AML-193 (cell line): ENCODE results near the gene SCUBE1.
"Not testable (repeated sequence)": the region's sequence is repeated elsewhere in the genome, so short reads cannot be mapped to it uniquely, and the experiment has no call there.

ENCODE experiments used
- DNase-seq, 2 experiments: peaks; one replicate each; lab custom pipeline; 2025; lab: John Stamatoyannopoulos, UW

Gene SCUBE1

DNA sequence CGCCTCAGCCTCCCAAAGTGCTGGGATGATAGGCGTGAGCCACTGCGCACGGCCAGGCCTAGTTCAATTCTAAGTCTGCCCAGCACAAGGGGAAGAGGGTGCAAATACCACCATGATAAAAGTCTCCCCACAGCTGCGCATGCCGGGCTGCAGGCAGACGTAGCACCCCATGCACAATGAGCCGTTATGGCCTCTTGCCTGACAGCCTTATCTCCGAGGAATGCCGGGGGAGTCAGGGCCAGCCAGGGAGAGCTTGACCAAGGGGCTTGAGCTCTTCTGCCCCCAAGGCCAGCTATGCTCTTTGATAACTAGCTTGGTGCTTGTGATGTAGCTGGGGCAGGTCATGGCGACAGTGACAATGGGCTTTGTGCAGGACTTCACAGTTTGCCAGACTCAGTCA lies 13.7 kb upstream of the SCUBE1 start:
- DNase-seq, result no peak

DNA sequence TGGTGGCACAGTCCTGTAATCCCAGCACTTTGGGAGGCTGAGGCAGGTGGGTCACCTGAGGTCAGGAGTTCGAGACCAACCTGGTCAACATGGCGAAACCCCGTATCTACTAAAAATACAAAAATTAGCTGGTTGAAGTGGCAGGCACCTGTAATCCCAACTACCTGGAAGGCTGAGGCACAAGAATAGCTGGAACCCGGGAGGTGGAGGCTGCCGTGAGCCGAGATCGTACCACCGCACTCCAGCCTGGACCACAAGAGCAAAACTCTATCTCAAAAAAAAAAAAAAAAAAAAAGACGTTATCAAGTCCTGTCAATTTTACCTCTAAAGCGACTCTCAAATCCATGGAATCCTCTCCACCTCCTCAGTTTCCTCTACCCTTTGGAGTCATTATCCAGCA lies 12.5 kb upstream of the SCUBE1 start:
- DNase-seq, result not testable (repeated sequence)

- no peak for DNase-seq
Measured at GRCh38 chr22:43351966-43352345, 8.8 kb upstream of the SCUBE1 start.

DNA sequence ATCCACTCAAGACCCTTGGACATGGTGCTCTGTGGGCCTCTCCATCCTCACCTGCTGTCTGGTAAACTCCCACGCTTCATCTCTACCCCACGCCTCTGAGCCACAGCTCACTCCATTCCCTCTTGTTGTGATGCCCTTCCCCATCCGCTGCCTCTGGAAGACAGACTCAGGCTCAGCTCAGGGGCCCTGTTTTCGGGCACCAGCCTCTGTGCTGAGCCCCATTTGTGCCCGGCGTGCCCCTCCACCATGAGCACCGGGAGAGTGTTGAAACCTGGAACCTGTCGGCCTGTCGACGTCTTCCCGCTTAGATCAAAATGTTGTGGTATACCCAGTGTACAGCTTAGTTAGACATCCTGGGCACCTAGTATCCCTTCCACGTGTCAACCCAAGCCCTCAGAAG lies 6.5 kb upstream of the SCUBE1 start:
- no peak for DNase-seq

- DNase-seq, result peak; percentile 13 to 26
Measured at GRCh38 chr22:43346521-43346929, 3.4 kb upstream of the SCUBE1 start.

- peak; percentile 87 to 91 for DNase-seq
Measured at GRCh38 chr22:43345761-43346301, 2.7 kb upstream of the SCUBE1 start.

- no peak for DNase-seq
Measured at GRCh38 chr22:43345356-43345755, 2.2 kb upstream of the SCUBE1 start.

DNA sequence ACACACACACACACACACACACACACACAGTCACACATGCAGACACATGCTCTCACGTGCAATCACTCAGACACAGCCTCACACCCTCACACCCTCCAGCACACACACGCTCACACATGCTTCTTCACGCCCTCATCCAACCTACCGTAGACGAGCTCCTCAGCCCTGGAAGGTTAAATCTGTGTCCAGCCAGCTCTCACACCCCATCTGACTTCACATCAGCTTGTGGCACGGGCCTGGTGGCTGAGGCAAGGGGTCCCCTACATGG lies 1.3 kb upstream of the SCUBE1 start:
- no peak for DNase-seq

DNA sequence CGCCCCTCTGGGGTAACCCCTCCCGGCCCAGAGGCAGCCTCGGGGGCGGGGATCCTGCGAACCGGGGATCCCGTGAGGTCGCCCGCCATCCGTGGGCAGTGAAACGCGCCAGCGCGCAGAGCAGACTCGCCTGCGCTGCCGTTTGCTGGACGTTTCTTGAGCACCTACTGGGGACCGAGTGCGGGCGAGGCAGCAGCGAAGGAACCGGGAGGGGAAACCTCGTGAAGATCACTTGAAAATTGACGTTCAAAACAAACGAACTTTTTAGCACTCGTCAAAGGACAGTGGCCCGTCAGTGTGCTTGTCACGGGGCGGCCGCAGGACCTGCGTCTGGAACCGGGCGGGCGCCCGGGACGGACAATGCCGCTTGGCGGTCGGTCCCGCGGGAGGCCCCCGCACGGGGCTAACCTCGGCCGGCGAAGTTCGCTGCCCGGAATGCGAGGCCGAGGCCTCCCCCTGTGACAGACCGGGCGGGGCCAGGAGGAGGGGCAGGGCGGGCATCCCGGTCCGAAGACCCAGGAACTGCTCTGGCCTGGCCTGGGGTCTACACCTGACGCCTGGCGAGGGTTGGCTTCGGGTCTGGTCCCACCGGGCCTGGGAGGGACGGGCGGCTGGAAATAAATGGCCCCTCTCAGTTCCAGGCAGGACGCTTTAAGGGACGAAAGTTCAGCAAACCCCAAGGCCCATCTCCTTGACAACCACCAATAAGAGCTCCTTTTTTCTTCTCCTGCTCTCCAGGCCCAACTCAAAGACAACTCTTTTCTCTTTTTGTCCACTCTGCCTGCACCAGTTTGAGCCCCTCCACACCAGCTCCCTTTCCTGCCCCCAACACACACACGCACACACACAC lies 723 bp upstream of the SCUBE1 start:
- DNase-seq, result no peak

DNA sequence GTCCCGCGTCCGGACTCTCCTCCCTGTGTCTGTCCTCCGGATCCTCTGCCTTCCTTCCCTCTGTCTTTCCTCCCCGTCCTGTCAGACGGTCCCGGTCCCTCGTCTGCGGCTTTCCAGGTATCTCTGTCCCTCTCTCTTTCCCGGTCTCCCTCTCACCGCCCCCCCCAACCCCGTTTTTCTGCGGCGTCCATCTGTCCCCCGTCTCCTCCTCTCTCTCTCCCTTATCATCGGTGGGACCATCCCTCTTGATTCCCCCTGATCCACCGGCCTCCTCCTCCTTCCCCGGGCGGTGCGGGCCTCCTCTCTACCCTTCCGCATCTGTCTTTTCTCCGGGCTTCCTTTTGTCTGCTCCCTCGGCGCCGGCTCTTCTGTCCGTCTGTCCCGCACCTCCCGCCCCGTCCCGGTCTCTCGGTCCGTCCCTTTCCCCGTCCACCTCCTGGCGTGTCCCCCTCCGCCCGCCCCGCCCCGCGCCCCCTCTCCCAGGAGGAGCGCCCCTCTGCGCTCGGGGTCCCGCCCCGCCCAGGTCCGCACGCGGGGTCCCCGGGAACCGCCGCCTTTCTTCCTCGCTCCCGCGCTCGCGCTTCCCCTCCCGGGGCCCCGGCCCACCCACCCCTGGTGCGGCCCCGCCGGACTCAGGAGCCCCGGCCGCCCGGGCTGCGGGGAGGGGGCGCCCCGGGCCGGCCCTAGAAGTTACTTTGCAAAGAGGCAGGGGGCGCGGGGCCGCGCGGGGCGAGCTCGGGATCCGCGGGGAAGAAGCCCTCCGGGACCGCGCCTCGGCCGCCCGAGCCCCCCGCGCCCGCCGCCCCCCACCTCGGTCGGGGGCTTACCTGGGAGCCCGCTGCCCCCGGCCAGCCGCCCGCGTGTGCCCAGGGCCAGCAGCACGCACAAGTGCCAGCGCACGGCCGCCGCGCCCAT lies 568 bp downstream of the SCUBE1 start:
- no peak for DNase-seq

DNA sequence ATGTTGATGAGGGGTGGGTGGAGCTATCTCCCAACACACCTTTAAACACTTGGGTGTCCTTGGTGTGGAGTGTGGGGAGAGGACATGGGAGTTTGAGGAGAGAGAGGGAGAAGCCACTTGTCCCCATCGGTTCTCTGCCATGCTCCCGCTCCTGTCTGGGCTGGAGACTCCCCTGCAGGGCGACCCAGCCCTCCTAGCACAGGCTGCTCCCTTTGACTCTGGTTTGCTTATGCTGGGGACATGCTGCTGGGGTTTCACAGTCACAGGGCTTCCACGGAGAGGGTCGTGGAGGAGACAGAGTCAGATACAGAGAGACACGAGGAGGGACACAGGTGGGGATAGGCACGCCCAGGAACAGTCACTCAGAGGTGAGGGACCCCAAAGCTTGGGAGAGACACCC lies 1.6 kb downstream of the SCUBE1 start:
- DNase-seq, result no peak

DNA sequence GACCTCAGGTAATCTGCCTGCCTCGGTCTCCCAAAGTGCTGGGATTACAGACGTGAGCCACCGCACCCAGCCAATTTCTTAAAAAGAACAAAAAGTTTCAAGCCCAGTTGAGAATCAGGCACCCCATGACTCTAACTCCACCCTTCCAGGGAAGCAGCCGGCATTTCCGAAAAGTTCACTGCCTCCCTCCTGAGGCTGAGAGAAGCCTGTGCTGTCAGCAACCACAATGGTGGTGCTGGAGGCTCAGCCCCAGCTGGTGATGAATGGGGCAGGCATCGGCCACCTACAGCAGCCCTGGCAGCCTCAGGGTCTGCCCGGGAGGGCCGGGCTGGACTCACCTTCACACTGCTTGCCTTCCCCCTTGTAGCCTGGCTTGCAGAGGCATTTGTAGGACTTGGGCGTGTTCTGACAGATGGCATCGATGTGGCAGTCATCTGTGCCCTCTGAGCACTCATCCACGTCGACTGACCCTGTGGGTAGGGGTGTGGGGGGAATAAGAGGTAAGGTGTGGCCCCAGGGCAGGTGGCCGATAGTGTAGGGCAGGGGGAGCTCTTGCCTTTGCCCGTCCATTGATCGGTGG lies 4.3 kb downstream of the SCUBE1 start:
- no peak for DNase-seq

DNA sequence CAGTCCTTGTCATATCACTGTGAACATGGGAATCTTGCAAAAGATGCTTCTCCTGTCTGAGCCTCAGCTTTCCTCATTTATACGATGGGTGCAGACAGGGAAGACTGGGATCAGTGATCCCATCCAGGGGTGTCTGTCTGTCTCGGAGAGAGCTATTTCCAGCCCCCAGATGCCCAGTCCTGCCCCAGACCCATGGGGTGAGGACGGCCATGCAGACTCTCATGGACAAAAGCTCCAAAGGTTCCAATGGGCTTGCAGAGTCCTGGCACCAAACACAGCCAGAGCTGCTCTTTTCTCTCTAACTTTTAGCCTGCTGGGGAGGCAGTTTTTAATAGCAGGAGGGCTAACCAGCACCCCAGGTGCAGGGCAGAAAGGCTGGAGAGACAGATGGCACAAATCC lies 5.2 kb downstream of the SCUBE1 start:
- no peak for DNase-seq

DNA sequence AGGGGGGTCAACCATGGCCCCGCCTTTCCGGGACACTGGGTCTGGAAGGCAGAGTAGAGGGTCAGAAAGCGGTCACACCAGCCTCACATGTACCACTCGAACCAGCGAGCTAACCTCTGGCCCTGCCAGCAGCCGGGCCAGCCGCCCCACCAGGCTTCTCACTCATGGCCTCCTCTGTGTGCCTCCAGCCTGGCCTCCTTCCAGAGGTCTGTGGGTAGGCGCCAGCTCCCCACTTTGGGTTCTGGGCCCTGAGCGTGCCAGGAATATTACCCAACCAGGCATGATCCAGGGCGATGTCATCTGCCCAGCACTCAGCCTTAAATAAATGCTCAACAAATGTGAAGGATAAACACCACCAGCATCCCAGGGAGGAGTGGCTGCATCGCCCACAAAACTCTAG lies 5.8 kb downstream of the SCUBE1 start:
- no peak for DNase-seq

DNA sequence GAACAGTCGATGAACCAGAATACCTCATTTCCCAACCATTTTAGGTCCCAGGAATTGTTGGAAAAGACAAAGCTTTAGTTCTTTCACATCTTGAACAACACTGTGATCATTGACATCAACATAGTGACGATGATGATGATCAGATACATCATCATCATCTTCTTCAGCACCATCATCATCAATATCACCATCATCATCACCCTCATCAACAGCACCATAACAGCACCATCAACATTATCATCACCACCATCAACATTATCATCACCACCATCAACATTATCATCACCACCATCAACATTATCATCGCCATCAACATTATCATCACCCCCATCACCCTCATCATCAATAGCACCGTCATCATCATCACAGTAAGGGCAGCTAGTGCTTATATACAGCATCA lies 8.8 kb downstream of the SCUBE1 start:
- no peak for DNase-seq

- no peak for DNase-seq
Measured at GRCh38 chr22:43333978-43334377, 9.2 kb downstream of the SCUBE1 start.

DNA sequence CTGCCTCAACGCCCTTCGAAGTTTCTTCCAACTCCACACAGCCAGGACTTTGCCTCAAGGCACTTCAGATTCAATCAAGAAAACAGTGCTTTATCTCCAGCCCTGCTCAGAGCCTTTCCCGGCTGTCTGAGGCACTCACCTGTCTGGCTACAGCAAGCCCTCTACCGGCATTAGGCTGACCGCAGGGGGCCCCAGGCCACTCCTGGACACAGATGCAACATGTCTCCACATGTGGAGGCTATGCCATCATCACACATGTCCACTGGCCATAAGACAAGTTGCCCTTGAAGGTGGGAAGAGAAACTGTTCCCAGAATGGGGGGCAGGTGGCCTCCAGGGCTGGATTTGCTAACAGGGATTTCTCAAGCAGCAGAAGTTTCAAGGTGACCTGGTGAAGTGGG lies 10.0 kb downstream of the SCUBE1 start:
- no peak for DNase-seq

DNA sequence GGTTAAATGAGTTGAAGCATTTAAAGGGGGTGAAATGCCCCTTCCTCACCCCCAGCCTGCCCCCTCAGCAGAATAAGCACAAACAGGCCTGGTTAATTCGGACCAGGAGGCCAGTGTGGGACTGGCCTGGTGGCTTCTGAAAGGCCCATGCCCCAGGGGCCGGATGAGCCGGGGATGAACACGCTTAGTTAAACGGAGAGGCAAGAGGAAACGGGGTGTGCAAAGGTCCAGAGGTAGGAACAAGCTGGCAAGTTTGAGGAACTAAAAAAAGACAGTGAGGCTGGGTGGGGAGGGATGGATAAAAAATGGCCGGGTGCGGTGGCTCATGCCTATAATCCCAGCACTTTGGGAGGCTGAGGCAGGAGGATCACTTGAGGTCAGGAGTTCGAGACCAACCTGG lies 11.5 kb downstream of the SCUBE1 start:
- no peak for DNase-seq

DNA sequence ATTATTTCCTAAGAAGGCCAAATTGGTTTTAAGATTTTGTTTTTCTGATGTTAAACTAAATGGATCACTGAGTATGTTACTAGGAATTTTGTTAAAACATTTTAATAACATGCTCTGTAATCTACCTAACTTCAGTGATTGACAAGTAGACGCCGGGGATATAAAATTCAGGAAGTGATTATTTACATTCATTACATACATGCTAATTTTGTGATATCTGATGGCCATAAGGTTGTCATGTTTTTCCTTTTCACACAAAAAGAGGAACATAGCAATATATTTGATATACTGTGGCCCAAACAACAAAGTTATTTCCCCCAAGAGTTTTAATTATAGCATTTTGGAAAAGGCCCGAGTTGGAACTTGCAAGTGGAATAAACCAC lies 12.1 kb downstream of the SCUBE1 start:
- no peak for DNase-seq

DNA sequence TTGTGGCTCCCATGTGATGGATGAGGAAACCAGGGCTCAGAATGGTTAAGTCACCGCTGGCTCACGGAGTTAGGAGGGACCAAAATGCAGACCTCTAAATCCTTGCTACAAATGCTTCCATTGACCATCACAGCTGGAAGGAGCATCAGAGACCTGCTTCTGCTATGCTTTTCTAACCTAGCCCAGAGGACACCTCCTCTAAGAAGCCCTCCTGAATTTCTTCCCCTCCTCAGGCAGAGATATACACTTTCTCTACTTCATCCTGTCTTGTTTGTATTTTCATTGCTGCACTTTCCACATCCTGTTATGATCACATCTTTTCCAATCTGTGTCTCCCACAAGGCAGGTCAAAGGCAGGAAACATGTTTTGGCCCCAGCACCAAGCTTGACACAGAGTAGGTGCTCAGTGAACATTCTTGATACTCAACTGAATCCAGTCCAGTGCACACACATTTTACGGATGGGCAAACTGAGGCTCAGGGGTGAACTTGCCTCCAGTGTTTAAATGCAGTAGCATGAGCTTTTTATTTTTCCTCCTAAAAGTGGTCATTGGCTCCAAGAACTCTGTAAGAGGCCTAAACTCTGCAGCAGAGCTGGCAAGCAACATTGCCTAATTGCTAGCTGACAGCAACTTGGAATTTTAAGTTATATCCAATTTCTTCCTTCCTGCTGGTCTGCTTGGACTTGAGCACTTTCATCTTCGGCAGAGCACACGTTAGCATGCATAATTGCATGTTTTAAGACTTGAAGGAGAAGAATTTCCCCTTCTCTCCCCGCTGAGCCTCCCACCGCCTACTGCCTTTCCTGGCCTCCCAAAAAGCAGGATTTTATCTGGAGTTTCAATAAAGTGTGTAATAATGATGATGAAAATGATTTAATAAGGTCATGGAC lies 12.7 kb downstream of the SCUBE1 start:
- DNase-seq, result no peak

GRCh38 chr22:43329061-43329460 lies 14.1 kb downstream of the SCUBE1 start:
- DNase-seq, result no peak

DNA sequence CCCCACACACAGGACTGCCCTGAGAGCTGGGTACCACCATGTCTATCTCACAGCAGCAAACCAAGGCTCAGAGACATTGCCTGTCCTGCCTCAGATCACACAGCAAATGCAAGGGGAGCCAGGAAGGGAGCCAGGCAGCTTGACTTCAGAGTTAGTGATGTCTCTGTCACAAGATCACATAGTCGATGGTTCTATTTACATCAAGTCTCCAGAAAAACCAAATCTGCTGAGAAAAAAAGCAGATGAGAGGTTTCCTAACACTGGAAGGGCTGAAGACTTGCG lies 16.1 kb downstream of the SCUBE1 start:
- no peak for DNase-seq
